HG03060 (cell line): Measurements from ENCODE around the gene ATP8B3.

Source experiments
- ATAC-seq: cut with Tn5 transposase; IDR thresholded peaks from one replicate; pipeline ENCODE4 v1.9.1; 2021; ENCODE audit warnings: low read depth, moderate number of reproducible peaks; ENCODE audit not compliant: unreplicated experiment

Gene ATP8B3

DNA sequence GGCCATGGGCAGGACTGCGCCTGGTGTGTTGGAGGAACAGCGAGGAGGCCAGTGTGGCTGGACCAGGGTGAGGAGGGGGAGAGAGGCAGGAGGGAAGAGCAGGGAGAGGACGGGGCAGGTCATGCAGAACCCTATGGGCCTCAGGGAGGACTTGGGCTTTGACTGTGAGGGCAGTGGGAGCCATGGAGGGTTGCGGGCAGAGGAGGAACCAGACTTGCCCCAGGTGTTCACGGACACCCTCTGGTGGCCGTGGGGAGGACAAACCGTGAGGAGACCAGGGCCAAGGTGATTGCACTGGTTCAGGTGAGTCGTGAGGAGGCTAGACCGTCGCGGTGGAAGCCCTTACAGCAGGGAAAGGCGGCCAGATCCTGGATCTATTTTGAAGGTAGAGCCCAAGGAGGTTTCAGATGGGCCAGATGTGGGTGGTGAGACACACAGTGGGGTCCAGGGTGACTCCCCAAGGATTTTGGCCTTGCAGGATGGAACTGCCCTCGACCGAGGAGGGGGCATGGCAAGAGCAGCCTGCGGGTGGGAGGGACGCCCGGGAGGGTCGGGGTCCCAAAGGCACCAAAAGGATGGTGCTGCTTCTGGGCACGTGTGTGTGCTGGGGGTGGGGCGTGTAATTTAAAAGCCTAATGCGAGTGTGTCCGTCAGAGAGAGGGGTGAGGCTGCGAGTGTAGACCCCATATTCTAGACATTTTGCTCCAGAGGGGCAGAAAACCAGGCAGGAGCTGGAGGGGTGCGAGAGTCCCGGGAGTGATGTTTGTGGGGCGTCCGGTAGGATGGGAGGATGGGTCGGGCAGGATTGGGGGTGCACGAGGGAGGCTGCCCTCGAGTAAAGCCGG, 39.0 kb upstream of the ATP8B3 start:
- no peak for ATAC-seq

DNA sequence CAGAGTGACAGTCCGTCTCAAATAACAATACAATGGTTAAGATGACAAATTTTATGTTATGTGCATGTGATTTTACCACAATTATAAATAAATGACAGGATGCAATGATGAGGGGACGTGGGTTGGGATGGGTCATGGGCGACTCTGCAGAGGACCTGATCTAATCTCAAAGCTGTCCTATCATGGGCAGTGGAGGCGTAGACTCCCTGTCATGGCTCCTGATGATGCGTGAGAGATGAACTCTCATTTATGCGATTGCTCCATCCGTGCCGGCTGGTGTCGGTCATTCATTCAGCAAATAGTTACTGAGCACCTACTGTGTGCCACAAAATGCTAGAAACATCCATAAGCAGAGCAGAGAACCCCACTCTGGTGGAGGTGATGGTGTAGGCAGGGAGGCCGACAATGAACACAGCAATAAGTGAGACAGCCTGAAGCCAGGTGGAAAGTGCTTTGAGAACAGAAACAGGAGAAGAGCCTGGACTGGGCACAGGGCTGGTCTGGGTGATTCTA, 37.9 kb upstream of the ATP8B3 start:
- ATAC-seq = no peak

DNA sequence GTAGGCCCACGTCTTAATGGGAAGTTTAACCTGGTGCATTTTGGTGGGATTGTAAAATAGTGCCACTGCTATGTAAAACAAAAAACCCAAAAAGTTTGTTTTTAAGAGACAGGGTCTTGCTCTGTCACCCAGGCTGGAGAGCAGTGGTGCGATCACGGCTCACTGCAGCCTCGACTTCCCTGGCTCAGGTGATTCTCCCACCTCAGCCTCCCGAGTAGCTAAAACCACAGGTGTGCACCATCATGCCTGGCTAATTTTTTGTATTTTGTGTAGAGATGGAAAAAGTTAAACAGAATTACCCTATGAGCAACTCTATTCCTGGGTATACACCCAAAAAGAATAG, 37.0 kb upstream of the ATP8B3 start:
- ATAC-seq = no peak

DNA sequence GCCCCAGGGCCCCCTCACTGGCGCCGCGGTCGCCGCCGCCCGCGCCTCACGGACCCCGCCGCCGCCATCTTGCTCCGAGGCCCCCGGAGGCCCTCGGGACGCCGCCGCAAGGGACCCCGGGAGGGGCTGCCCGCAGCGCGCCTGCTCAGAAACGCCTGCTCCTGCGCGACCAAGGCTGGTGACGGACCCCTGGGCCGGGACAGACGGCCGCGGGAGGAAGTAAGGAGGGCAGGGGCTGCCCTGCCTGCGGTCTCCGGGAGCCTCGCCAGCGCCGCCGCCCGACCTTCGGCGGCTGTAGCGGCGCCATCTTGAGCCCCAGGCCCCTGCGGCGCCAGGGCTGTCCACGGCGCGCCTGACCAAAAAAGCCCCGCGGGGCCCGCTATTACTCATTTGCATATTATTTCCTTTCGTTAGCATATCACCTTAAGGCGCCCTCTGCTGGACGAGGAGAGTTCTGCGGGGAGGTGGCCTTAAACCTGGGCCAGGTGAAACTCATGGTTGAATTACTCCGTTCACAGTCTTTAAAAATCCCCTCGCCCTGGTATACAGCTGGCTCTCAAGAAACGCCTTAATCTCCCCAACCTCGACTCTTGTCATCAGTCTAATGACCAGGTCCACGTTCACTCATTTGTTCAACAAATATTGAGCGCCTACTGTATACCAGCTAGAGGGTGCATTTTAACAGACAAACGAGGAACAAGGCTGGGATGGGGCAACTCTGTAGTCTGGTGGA, 36.5 kb upstream of the ATP8B3 start, which contains the start of gene REXO1:
Gene REXO1, minus strand, starts transcription at position 85 of the 733 bp plus-strand sequence. CDS start 125 bp downstream, outside the sequence.
- ATAC-seq = peak; percentile 74

DNA sequence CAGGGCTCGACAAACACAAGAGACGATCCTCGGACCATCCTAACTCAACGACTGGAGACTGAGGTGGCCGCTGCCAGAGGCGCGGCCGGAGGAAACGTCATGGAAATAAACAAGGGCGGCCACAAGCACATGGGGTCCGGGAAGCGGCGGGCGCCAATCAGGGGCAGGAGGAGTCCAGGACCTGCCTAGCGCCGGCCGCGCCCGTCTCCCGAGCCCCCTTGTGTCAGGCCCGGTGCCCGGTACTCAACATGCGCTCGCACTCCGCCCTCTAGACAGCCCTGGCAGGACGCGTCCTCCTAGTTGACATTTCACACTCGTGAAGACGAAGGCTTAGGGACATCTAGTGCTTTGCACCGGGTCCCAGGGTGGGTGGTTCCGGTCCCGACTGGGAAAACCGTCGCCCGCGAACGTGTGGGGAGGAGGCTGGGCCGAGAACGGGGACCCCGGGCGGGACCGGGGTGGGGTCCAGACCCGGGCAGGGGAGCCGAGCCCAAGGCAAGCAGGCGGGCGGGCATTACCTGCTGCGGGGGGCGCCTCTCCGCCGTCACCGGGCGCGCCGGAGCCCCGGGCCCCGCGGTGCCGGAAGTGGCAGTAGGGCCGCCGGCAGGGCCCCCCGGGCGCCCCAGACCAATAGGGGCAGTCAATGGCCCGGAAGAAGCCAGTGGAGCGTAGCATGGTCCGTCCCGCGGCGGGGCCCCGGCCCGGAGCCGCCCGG, 35.8 kb upstream of the ATP8B3 start:
- ATAC-seq = peak; percentile 5

DNA sequence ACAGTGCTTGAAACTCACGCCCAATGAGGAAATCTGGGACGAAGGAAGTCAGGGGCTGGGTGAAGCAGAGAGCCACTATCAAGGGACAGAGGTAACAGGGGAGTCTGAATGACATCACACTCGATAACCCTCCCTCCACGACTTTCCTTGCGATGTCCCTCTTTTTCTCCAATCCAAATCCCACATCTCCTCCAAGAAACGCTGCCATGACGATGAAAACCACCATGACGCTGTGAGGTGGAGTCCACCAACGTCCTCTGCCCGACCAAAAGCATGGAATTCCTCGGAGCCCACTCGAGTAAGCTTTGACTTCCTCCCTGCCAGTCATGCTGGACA, 35.2 kb upstream of the ATP8B3 start:
- no peak for ATAC-seq

DNA sequence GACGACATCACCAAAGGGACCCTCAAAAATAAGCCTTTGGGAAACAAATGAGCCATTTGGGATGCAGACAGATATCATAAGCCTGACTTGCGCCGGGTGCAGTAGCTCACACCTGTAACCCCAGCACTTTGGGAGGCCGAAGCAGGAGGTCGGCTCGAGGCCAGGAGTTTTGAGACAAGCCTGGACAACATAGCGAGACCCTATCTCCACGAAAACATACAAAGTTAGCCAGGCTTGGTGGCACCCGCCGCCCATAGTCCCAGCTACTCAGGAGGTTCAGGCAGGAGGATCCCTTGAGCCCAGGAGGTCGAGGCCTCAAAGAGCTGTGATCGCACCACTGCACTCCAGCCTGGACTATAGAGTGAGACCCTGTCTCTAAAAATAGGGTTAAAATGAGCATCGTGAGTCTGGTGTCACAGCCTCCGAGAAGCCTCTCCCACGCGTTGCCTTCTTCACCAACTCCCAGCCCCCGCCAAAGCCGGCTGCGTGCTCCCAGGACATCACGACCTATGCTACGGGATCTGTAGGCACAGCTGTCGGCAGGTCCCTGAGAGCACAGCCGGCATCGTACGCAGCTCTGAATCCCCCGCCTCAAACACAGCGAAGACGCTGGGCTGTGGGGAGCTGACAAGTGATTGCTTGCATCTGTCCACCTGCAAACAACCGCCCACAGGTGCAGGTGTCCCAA, 34.6 kb upstream of the ATP8B3 start:
- ATAC-seq = no peak

DNA sequence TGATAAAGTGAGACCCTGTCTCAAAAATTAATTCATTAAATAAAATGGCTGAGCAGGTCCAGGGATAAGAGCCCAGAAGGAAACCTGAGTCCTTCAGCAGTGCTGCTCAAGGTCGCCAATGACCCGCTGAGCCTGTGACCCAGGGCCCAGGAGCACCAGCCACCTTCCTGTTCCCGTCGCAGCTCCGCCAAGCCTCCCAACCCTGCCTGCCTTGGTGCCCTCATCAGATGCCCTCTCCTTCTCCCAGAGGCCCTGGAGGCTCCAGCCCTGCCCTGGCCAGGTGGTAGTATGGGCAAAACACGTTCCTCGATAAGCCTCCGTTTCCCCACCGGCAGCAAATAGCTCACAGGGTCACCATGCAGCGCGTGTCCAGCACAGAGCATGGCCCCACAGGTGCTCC, 33.6 kb upstream of the ATP8B3 start:
- ATAC-seq = no peak

DNA sequence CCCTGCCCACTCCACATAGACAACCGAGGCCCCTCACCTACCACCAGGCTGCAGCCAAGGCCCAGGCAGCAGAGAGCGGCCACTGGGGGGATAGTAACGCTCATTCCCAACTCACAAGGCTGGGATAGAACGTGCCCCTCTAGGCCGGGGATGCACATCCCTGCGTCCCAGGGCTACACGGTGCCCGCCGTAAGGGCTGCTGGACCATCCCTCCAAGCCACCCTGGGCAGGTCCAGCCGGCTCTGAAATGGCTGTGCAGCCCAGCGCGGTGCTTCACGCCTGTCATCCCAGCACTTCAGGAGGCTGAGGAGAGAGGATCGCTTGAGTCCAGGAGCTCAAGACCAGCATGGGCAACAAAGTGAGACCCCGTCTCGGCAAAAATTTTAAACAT, 33.0 kb upstream of the ATP8B3 start:
- ATAC-seq = no peak

DNA sequence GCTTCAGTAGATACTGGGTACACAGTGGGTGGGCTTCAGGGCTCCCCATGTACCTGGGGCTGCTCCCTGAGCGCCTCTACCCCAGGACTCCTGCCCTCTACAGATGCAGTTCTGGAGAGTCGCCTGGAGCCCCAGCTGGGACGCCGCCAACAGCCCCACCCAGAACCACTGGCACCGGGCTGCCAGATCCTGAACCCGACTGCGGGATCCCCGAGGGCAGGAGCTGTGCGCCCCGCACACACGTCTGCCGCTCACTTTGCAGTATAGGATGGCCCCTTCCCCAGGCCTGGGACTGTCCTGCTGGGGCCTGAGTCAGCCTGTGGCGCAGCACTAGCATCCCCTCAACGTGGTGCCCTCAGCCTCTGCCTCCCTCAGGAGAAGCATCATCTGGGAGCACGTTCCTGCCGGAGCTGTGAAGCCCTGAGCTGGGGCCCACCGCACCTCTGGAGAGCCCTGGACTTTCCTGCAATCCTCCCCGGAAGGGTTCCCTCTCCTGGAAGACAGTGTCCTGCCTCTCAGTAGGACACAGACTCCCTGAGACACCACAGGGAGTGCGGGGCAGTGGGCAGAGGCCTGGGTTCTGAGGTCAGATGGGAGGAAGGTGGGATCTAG, 32.5 kb upstream of the ATP8B3 start:
- no peak for ATAC-seq

DNA sequence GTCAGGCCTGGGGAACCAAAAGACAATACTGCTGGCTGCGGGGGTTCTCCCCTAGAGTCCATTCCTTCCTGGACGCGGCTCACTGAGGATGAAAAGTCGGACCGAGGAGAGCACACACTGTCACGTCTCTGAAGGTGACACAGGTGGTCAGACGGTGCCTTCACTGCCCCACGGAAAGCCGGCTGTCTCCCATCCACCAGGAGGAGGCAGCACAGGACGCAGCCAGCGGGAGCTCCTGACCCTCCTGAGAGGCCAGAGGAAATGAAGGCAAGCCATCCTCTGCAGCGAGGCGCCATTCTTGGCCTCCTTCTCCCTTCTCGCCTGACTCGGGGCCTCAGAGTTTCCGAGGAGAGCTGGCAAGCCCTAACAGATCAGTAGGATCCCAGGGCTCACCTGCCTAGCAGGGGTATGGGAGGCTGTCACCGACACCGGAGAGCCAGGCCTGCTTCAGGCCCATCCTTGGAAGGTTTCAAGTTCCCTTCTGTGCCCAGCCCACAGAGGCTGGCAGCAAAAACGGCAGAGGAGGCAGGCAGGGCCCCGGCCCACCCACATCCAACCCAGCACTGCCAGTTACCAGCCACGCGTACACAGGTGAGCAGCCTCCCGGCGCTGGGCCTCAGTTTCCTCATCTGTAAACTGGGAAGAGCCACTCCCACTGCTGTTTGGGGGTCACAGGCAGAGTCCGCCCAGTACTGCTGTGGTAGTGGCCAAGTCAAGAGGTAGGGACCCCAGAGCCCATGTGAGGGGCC, 31.7 kb upstream of the ATP8B3 start:
- ATAC-seq = no peak

DNA sequence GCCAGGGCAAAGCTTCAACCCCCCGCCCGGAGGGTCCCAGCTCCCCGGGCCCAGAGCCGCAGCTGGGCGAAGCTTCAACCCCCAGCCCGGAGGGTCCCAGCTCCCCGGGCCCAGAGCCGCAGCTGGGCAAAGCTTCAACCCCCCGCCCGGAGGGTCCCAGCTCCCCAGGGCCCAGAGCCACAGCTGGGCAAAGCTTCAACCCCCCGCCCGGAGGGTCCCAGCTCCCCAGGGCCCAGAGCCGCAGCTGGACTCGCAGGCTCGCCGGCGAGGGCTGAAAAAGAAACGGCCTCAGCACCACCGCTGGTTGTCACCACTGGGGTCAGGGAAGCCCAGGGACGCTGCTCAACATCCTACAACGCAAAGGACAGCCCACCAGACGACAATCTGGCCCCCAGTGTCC, 31.0 kb upstream of the ATP8B3 start:
- ATAC-seq = no peak

DNA sequence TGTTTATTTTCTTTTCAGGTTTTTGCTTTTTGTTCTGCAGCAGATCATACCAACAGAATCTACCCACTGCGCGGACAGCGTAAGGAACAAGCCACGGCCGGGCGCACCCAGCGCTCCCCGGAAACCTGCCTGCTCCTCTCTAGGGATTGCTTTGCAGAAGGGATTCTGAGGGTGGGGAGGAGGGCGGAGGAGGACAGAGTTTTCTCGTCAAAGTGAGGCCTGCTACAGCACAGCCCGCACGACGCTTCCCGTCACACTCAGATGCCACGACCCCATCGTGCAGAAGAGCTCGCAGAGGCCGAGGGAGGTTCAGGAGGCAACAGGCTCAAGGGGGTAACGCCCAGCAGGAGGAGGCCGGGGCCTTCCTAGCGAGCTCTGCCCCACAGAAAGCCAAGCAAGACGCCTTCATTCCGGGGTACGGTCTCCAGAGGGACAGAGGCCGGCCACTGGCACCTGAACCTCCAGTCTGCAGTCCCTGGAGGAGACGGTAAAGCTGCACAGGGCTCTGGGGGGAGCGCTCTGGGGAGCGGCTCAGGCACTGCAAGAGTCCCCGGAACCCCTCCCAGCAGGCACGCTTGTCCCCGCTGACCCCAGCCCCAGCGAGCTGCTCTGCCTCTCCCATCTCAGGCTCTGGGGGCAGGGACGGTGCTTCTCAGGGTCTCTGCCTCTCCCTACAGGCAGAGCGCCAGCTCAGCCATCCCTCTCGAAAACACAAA, 29.3 kb upstream of the ATP8B3 start:
- no peak for ATAC-seq

DNA sequence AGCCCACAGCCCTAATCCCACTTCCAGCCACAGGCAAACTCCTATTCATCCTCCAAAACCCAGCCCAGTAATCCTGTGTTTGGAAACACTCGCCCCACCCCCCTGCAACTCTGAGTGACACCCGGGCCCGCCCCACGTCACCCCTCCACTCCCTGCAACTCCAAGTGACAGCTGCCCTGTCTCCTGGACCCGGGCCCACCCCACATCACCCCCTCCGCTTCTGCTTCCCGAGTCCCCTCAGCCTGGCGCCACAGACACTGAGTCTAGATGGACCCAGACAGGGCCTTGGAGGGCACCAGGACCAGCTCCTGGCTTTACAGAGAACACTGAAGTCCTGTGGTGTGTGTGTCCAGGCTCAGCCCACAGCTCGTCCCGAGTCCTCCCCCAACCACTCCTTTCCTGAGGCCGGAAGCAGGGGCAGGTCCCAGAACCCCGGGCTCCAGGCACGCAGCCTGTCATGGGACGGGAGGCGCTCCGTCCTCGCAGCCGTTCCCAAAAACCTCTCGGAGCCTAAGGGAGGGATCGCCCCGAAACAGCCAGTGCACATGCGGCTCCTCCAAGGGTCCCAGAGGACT, 28.6 kb upstream of the ATP8B3 start:
- no peak for ATAC-seq

DNA sequence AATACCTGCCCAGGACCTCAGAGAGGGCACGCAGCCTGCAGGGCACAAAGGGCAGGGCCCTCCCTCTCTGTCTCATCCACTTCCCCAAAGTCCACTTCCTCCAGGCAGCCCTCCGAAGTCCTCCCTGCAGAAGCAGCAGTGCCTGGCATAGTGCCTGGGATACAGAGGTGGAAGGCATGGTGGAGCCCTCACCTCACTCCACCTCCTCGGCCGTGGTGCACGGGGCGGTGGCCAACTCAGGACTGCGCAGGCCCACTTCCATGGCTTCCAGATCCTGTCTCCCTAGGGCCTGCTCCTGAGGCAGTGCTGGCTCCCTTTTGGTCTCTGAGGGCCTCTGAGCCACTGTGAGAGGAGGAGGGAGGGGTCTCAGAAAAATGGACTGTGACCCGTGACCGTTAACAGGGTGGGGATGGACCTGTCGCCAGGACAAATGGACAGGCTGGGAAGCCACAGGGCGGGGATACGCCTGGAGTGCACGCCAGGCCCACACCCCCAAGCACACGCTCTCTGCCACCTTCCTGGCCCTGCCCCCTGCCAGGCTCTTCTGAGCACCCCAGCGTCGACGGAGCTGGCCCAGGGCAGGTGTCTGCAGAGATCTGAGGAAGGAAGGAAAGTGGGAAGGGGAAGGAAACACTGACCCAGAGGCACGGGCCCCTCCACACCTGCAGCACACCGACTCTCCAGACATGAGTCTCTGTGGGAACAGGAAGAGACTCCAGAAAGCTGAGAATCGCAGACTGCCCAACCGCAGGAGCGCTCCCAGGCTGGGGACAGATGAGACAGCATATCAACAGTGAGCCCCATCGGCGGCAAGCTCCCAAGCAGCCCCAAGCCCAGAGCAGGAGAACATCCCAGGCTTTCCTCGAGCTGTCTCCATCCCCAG, 27.8 kb upstream of the ATP8B3 start:
- ATAC-seq = no peak

DNA sequence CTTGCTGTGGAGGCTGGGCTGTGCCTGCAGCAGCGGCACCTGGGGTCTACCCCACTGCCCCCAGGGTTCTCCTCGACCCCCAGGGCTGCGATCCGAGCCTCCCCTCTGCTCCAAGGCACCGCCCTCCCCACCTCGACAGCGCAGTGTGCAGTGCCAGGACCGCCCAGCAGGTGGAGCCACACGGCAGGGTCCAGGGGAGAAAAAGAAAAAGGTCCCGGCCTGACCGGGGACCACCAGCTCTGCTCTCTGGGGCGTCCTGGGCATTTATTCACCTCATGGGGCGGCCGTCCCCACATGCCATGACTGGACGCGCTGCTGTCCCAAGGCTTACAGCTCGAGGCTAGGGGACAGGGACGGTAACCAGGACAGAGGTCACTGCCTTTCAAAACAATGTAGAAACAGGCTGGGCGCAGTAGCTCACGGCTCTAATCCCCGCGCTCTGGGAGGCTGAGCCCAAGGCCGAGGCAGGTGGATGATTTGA, 25.6 kb upstream of the ATP8B3 start:
- no peak for ATAC-seq

DNA sequence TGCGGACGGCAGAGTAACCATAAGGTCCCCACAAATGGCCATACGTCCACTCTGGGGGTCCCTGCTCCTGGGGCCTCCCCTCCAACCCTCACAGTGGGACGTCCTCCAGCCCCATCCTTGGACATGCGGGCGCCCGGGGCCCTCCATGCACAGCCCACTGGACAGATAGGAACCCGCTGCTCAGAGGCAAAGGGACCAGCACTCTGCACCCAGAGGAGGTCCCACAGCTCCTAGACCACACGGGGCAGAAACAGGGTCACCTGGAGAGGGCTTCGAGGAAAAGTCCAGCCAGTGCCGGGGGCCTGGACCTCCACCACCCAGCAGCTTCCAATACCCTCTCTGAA, 25.1 kb upstream of the ATP8B3 start:
- no peak for ATAC-seq
